ENCODE measurements around the gene ZSCAN31.

DNA sequence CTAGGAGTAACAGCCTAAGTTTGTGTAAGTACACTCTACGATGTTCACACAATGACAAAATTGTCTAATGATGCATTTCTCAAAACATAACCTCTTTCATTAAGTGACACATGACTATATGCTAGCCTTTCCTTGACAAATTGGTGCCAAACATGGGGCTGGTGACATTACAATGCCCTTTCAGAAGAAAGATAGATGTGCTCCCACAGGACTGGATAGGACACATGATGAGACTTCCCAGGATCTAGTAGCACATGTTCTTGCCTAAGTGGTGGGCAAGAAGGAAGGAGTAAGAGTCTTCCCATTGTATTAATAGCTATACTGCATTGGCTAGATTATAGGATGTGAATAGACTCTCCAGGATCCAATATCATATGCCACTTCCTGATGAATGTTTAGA, 35.3 kb upstream of the ZSCAN31 start:
- no peak for TF ChIP-seq EP300 (IDR thresholded peaks at IDR 0.05; ENCODE audit: borderline replicate concordance)
- TF ChIP-seq TEAD4 (IDR thresholded peaks at IDR 0.05), result no peak
- TF ChIP-seq YY1 (IDR thresholded peaks at IDR 0.05; ENCODE audit: low read depth), result no peak
- no peak for TF ChIP-seq CEBPB (IDR thresholded peaks at IDR 0.05)
- no peak for TF ChIP-seq TAF1 (IDR thresholded peaks at IDR 0.05; ENCODE audit: low read depth)
- no peak for TF ChIP-seq NFIC (IDR thresholded peaks at IDR 0.05)

Data from Ishikawa (cell line).